HCT116 (cell line): ENCODE data around the gene ZNF585A. TPM values are rescaled to one million over a fixed set of nuclear protein-coding genes. Genes with fewer than 3 reads are reported as not detected.

Experiments
- ATAC-seq: fragments of 200-7000 bp; cut with Tn5 transposase; 2 replicates; pipeline ENCODE4 v1.9.1; 2020; ENCODE audit warnings: mild to moderate bottlenecking, moderate library complexity
- BruUV-seq: library from RNA; stranded (reverse); fragments of 400-500 nt; replicated peaks from 2 replicates; lab custom pipeline; 2021; lab: Mats Ljungman, UMichigan
- CTCF ChIA-PET: fragments of 300-600 bp; sonication (Branson Sonifier 250); formaldehyde crosslinking; loops from one replicate; lab custom pipeline; 2021; ENCODE audit warnings: antibody characterized with exemption; lab: Charles Lee
- POLR2A ChIA-PET: fragments of 300-600, 350-600 bp; sonication (Branson Sonifier 250); formaldehyde crosslinking; loops from one replicate; lab custom pipeline; 2021; ENCODE audit warnings: antibody characterized with exemption; lab: Charles Lee
- RAD21 ChIA-PET, 2 experiments: fragments of 300-600 bp; sonication (Branson Sonifier 250); formaldehyde crosslinking; loops; one replicate each; lab custom pipeline; 2023; ENCODE audit warnings: low total read pairs in 2 of 2; ENCODE audit not compliant: uncharacterized antibody in 2 of 2, unreplicated experiment in 2 of 2, low non-redundant PET in 1 of 2; lab: Charles Lee
- DNase-seq: peaks from one replicate; pipeline ENCODE4 v3.0.0-alpha.2; 2010; ENCODE audit warnings: low read depth, low spot score
- H2AFZ ChIP-seq: fragments of 200-600 bp; shearing (Covaris generic), sonication (generic); 2 replicates; pipeline ENCODE4 v1.6.1; 2017; ENCODE audit warnings: low read depth, mixed run types, mixed read lengths, antibody characterized with exemption, low read length; ENCODE audit not compliant: poor library complexity, severe bottlenecking
- H3K27ac ChIP-seq: 2 replicates; pipeline ENCODE4 v1.5.1; 2012; ENCODE audit warnings: low read depth, low read length
- H3K27me3 ChIP-seq: fragments of 200-600 bp; sonication (generic); 2 replicates; pipeline ENCODE4 v1.6.1; 2016; ENCODE audit warnings: mixed run types, low read length, mixed read lengths; ENCODE audit not compliant: insufficient read depth
- H3K36me3 ChIP-seq, 2 experiments: fragments of 200-500 bp in 1 of 2; fragments of 200-600 bp in 1 of 2; sonication (Bioruptor generic) in 1 of 2; sonication (generic) in 1 of 2; 2 replicates each; pipeline versions ENCODE4 v1.5.1 to v1.6.1; 2014 to 2016; ENCODE audit warnings: low read length in 2 of 2, inconsistent platforms in 1 of 2, mixed read lengths in 1 of 2, mixed run types in 1 of 2; ENCODE audit not compliant: insufficient read depth in 2 of 2, control insufficient read depth in 1 of 2
- H3K4me1 ChIP-seq, 2 experiments: fragments of 200-600 bp in 1 of 2; sonication (generic) in 1 of 2; 2 replicates each; pipeline versions ENCODE4 v1.5.1 to v1.6.1; 2012 to 2017; ENCODE audit warnings: low read length in 2 of 2, inconsistent platforms in 1 of 2, mild to moderate bottlenecking in 1 of 2, mixed read lengths in 1 of 2, mixed run types in 1 of 2, moderate library complexity in 1 of 2; ENCODE audit not compliant: insufficient read depth in 2 of 2, control insufficient read depth in 1 of 2
- H3K4me2 ChIP-seq: fragments of 200-600 bp; sonication (generic); 2 replicates; pipeline ENCODE4 v1.6.1; 2017; ENCODE audit warnings: mixed run types, low read length, mixed read lengths
- H3K4me3 ChIP-seq, 2 experiments: fragments of 200-600 bp in 1 of 2; sonication (generic) in 1 of 2; replicated peaks in 1 of 2; 2 replicates each; pipeline ENCODE4 v1.5.1; 2011 to 2016; ENCODE audit warnings: low read length in 2 of 2, control low read depth in 1 of 2, low read depth in 1 of 2, mild to moderate bottlenecking in 1 of 2, mixed read lengths in 1 of 2, mixed run types in 1 of 2
- H3K79me2 ChIP-seq: fragments of 200-600 bp; sonication (generic); 2 replicates; pipeline ENCODE4 v1.6.1; 2017; ENCODE audit warnings: mild to moderate bottlenecking, mixed run types, low read length, moderate library complexity, mixed read lengths; ENCODE audit not compliant: insufficient read depth
- H3K9ac ChIP-seq: fragments of 200-600 bp; sonication (generic); 2 replicates; pipeline ENCODE4 v1.6.1; 2016; ENCODE audit warnings: low read length, mixed read lengths
- H3K9me2 ChIP-seq: fragments of 200-600 bp; sonication (generic), shearing (Covaris generic); 2 replicates; pipeline ENCODE4 v1.6.1; 2017; ENCODE audit warnings: mixed run types, mild to moderate bottlenecking, moderate library complexity; ENCODE audit not compliant: insufficient read depth
- H3K9me3 ChIP-seq, 2 experiments: fragments of 200-500 bp in 1 of 2; fragments of 200-600 bp in 1 of 2; sonication (Bioruptor generic) in 1 of 2; sonication (generic) in 1 of 2; 2 replicates each; pipeline ENCODE4 v1.6.1; 2014 to 2017; ENCODE audit warnings: low read length in 2 of 2, mixed read lengths in 2 of 2, inconsistent platforms in 1 of 2, low read depth in 1 of 2, mild to moderate bottlenecking in 1 of 2, mixed run types in 1 of 2, moderate library complexity in 1 of 2; ENCODE audit not compliant: control insufficient read depth in 1 of 2, insufficient read depth in 1 of 2
- H4K20me1 ChIP-seq: fragments of 200-600 bp; sonication (generic), shearing (Covaris generic); 2 replicates; pipeline ENCODE4 v1.6.1; 2017; ENCODE audit warnings: mixed run types, mild to moderate bottlenecking, moderate library complexity; ENCODE audit not compliant: insufficient read depth
- ATF3 ChIP-seq: IDR thresholded peaks from 2 replicates; pipeline ENCODE4 v1.6.1; 2012
- CBX3 ChIP-seq: IDR thresholded peaks from 2 replicates; pipeline ENCODE4 v1.6.1; 2012; ENCODE audit warnings: low read depth
- CEBPB ChIP-seq: IDR thresholded peaks from 2 replicates; pipeline ENCODE4 v1.6.1; 2012; ENCODE audit warnings: low read depth
- ELF1 ChIP-seq: IDR thresholded peaks from 2 replicates; pipeline ENCODE4 v1.6.1; 2012; ENCODE audit warnings: low read depth, borderline replicate concordance
- EZH2 ChIP-seq: fragments of 200-600 bp; sonication (generic); IDR thresholded peaks from 2 replicates; pipeline ENCODE4 v1.6.1; 2017; ENCODE audit warnings: antibody characterized with exemption, mixed run types
- EZH2phosphoT487 ChIP-seq: fragments of 200-600 bp; IDR thresholded peaks from 2 replicates; pipeline ENCODE4 v1.6.1; 2018; ENCODE audit warnings: antibody characterized with exemption, borderline replicate concordance
- FOSL1 ChIP-seq: IDR thresholded peaks from 2 replicates; pipeline ENCODE4 v1.6.1; 2012; ENCODE audit warnings: low read depth
- JUND ChIP-seq: IDR thresholded peaks from 2 replicates; pipeline ENCODE4 v1.6.1; 2012
- POLR2A ChIP-seq: IDR thresholded peaks from 2 replicates; pipeline ENCODE4 v1.7.0; 2011; ENCODE audit warnings: borderline replicate concordance; ENCODE audit not compliant: insufficient read depth, insufficient read length; ENCODE audit errors: extremely low read depth
- RAD21 ChIP-seq: IDR thresholded peaks from 2 replicates; pipeline ENCODE4 v1.6.1; 2012; ENCODE audit warnings: low read depth, mild to moderate bottlenecking
- SIN3A ChIP-seq: IDR thresholded peaks from 2 replicates; pipeline ENCODE4 v1.6.1; 2012; ENCODE audit warnings: low read depth
- SP1 ChIP-seq: IDR thresholded peaks from 2 replicates; pipeline ENCODE4 v1.6.1; 2012; ENCODE audit warnings: low read depth
- SRF ChIP-seq: IDR thresholded peaks from 2 replicates; pipeline ENCODE4 v1.6.1; 2012; ENCODE audit warnings: low read depth
- TCF7L2 ChIP-seq: IDR thresholded peaks from 2 replicates; pipeline ENCODE4 v1.7.0; 2011; ENCODE audit warnings: borderline replicate concordance, inconsistent platforms; ENCODE audit not compliant: insufficient read depth, insufficient read length; ENCODE audit errors: extremely low read depth
- YY1 ChIP-seq: IDR thresholded peaks from 2 replicates; pipeline ENCODE4 v1.6.1; 2011; ENCODE audit warnings: low read length, low read depth, moderate library complexity, mild to moderate bottlenecking; ENCODE audit not compliant: insufficient replicate concordance; ENCODE audit errors: extremely low read depth
- ZNF274 ChIP-seq: fragments of 200-500 bp; sonication (Bioruptor generic); IDR thresholded peaks from 2 replicates; pipeline ENCODE4 v1.6.1; 2014; ENCODE audit warnings: mild to moderate bottlenecking, low read depth, low read length, inconsistent platforms
- intact Hi-C: fragments of 100-400 bp; cut with micrococcal nuclease; formaldehyde crosslinking; loops from 2 replicates; pipeline ENCODE4 v1.10.0; 2022
- total RNA-seq: library from RNA; stranded (reverse); gene quantifications from one replicate; pipeline ENCODE4 v1.2.1, GENCODE V29; 2021; ENCODE audit not compliant: unreplicated experiment
- TF ChIP-seq, protein P1 (sequence below), 3 experiments: fragments of 200-600 bp in 1 of 3; sonication (generic) in 1 of 3; IDR thresholded peaks in 2 of 3; conservative IDR thresholded peaks in 1 of 3; 2 replicates each; pipeline ENCODE4 v1.5.1; 2012 to 2017; ENCODE audit warnings: low read depth in 2 of 3, low read length in 2 of 3, antibody characterized with exemption in 1 of 3, borderline replicate concordance in 1 of 3, control low read depth in 1 of 3, mild to moderate bottlenecking in 1 of 3, mixed read lengths in 1 of 3, mixed run types in 1 of 3, moderate library complexity in 1 of 3; ENCODE audit not compliant: insufficient read depth in 1 of 3

The ZNF585A gene
- total RNA-seq, 1 experiment from 2014 or later: 3.9 TPM

DNA sequence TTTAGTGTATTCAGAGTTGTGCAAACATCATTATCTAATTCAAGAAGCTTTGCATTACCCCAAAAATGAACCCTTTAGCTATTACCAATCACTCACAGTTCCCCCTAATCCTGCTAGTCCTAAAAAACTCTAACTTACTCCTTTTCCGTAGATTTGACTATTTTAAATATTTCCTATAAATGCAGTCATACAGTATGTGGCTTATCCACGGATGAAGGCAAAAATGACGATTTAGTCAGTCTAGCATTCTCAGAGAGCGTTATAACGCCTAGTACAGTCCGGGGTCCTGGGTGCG is 44.9 kb upstream of the ZNF585A start:
- H3K4me1 ChIP-seq: peaks cover 4 to 10% of the 10 kb centered on the region in 2 experiments; a peak in 2 of 4 replicates
- H3K9me2 ChIP-seq: no peaks in the 10 kb centered on the region
- ATAC-seq (no peak), DNase-seq (no peak)
- H3K27ac ChIP-seq: peak overlapping the region; percentile 68
- 0 out of 4 replicates have a peak, but pooled peaks cover 0 to under 1% of the 10 kb centered on the region in 2 experiments for H3K36me3 ChIP-seq
- CTCF ChIA-PET: no interaction called here
- RAD21 ChIA-PET: no interaction called here
- no peaks in the 10 kb centered on the region for H3K9me3 ChIP-seq
- peak overlapping the region; percentile 97 for H2AFZ ChIP-seq
- POLR2A ChIA-PET: interaction anchor here (0.6 to 1.4 kb wide), 4 partner anchors 9 to 1002 kb away, joined by 3 to 5 read pairs (median 4); partner anchors contain the start of gene ZNF585A
- BruUV-seq: no TSS peak
- H3K4me3 ChIP-seq: peak overlapping the region; percentile 93 to 100
- H3K79me2 ChIP-seq: peaks cover 17% of the 10 kb centered on the region
- no peaks in the 10 kb centered on the region for H4K20me1 ChIP-seq
- peak overlapping the region; percentile 99 for H3K4me2 ChIP-seq
- H3K9ac ChIP-seq: peak overlapping the region; percentile 93
- H3K27me3 ChIP-seq: no peaks in the 10 kb centered on the region
- intact Hi-C loops: loop anchor here (5.0 to 10.0 kb wide), 4 partner anchors 45 to 1083 kb away; partner anchors contain the start of genes ZNF146, ZNF565, ZNF573 and ZNF585A
- TF ChIP-seq FOSL1 (no peak), CEBPB (no peak), ATF3 (no peak), RAD21 (no peak), POLR2A (peak; percentile 24)

- H4K20me1 ChIP-seq: no peaks in the 10 kb centered on the region
- no peaks in the 10 kb centered on the region for H3K36me3 ChIP-seq
- H3K4me1 ChIP-seq: no peaks in the 10 kb centered on the region
- no peak overlapping the region for H3K4me3 ChIP-seq
- RAD21 ChIA-PET: no interaction called here
- H3K9me3 ChIP-seq: no peaks in the 10 kb centered on the region
- intact Hi-C loops: no loop called here
- no peaks in the 10 kb centered on the region for H3K27me3 ChIP-seq
- DNase-seq (no peak), ATAC-seq (no peak)
- H2AFZ ChIP-seq: no peak overlapping the region
- H3K9ac ChIP-seq: no peak overlapping the region
- H3K4me2 ChIP-seq: no peak overlapping the region
- CTCF ChIA-PET: no interaction called here
- no peaks in the 10 kb centered on the region for H3K9me2 ChIP-seq
- no peak overlapping the region for H3K27ac ChIP-seq
- no TSS peak for BruUV-seq
- POLR2A ChIA-PET: no interaction called here
- H3K79me2 ChIP-seq: no peaks in the 10 kb centered on the region
- TF ChIP-seq EZH2phosphoT487 (no peak), JUND (no peak), SP1 (no peak), CBX3 (no peak), YY1 (no peak), CEBPB (no peak), ELF1 (no peak), ATF3 (no peak), SIN3A (no peak), ZNF274 (no peak), SRF (no peak), TCF7L2 (no peak), EZH2 (no peak)
- TF ChIP-seq, protein P1, sequence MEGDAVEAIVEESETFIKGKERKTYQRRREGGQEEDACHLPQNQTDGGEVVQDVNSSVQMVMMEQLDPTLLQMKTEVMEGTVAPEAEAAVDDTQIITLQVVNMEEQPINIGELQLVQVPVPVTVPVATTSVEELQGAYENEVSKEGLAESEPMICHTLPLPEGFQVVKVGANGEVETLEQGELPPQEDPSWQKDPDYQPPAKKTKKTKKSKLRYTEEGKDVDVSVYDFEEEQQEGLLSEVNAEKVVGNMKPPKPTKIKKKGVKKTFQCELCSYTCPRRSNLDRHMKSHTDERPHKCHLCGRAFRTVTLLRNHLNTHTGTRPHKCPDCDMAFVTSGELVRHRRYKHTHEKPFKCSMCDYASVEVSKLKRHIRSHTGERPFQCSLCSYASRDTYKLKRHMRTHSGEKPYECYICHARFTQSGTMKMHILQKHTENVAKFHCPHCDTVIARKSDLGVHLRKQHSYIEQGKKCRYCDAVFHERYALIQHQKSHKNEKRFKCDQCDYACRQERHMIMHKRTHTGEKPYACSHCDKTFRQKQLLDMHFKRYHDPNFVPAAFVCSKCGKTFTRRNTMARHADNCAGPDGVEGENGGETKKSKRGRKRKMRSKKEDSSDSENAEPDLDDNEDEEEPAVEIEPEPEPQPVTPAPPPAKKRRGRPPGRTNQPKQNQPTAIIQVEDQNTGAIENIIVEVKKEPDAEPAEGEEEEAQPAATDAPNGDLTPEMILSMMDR (IDR thresholded peaks at IDR 0.05 in 2 of 3, conservative IDR thresholded peaks at IDR 0.05 in 1 of 3; ENCODE audit: borderline replicate concordance in 1 of 3, insufficient read depth in 1 of 3, low read depth in 2 of 3, low read length in 2 of 3): no peak
Measured at GRCh38 chr19:37197768-37198167, 25.3 kb upstream of the ZNF585A start.
